GM12874 (cell line): ENCODE measurements around the gene ZMYND12.

Source experiments
- TF ChIP-seq, protein P1 (sequence below): IDR thresholded peaks from 2 replicates; pipeline ENCODE4 v1.5.1; 2011; ENCODE audit warnings: low read depth, mild to moderate bottlenecking, control low read depth, low read length, moderate library complexity; ENCODE audit not compliant: insufficient read depth

ZMYND12 gene

DNA sequence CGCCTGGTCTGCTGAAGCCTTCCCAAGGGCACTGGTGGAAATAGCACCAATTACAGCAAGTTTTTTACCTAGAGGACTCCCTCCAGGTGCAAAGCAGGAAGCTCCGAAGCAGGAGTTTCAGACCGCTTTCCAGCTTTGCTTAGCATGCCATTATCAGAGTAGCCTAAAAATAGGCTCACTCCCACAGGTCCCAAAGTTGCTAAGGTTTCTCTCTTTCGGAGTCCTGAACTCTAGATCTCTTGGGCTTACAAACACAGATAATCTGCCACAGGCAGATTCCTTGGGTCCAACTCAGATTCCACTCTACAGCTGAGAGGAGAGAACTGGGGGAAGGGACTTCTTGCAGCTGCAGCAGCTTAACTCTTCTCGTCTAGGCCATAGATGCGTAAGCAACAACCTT is 22.5 kb downstream of the ZMYND12 start:
- TF ChIP-seq, protein P1, sequence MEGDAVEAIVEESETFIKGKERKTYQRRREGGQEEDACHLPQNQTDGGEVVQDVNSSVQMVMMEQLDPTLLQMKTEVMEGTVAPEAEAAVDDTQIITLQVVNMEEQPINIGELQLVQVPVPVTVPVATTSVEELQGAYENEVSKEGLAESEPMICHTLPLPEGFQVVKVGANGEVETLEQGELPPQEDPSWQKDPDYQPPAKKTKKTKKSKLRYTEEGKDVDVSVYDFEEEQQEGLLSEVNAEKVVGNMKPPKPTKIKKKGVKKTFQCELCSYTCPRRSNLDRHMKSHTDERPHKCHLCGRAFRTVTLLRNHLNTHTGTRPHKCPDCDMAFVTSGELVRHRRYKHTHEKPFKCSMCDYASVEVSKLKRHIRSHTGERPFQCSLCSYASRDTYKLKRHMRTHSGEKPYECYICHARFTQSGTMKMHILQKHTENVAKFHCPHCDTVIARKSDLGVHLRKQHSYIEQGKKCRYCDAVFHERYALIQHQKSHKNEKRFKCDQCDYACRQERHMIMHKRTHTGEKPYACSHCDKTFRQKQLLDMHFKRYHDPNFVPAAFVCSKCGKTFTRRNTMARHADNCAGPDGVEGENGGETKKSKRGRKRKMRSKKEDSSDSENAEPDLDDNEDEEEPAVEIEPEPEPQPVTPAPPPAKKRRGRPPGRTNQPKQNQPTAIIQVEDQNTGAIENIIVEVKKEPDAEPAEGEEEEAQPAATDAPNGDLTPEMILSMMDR, result no peak

DNA sequence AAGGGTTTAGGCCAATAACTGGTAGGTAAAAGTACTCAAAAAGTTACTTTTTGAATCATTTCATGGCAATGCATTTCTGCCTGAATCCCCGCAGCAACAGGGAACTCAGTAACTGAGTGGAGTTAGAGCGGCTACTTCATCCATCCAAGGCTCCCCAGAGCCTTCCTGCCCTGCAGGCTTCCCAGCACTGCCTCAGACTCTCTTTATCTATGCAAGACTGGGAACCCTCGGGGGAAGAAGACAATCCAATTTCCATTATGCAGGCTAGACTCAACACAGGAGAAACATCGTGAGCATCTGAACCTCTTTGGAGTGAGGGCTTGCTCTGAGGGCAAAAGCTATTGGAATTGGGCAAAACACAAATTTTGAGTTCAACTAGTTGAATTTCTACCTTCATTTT is 23.1 kb downstream of the ZMYND12 start:
- TF ChIP-seq, protein P1, result no peak

DNA sequence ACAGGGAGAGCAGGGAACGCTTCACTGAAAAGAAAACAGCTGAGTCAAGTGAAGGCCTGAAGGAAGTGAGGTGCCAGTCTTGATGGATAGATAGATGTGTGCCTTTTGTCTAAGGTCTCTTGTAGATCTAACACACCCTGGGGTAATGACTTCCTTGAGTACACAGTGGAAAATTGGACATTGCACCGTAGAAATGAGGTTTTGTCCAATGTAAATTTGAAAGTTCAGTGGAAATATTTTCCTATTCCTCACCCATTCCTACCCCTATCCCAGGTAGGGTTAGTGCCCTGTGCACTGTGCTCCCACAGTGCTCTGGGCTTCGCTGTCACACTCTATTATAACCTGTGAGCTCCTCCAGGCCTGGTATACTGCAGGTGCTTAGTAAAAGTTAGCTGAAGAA is 24.3 kb downstream of the ZMYND12 start:
- TF ChIP-seq, protein P1, result no peak

DNA sequence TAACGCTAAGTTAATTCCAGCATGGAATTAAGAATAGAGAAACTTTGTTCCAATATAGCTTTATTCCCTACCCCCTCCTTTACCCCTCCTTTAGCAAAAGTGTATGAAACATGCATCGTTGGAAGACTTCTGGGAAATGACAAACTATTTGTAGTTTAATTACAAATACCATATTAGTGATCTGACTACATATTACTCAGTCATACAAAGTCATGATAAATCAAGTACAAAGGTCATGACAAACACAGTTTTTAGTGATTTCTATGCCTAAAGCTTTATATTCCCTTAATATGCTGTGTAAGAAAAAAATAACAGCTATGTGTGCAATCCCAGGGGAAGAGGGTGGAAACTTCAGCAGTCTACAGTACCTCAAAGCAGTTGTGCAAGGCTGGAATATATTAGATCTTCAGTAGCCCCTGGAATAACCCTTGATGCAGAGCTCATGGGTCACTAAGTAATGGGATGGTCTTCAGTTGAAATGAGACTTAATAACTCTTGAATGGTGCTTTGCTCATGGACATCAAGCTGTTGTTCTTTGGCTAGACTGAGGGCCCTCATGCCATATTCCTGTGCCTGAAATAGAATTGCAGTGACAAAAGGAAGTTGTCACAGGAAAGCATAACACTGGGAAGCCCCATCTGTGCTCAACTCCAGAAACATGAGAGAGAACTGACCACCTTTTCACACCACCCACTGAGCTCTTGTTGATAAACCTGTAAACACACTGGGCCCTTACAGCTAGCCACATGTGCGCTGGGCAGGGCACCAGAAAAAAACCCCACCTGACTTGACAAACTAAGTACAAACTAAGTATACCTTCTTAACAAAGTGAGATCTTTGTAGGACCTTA is 25.3 kb downstream of the ZMYND12 start:
- TF ChIP-seq, protein P1, result no peak

DNA sequence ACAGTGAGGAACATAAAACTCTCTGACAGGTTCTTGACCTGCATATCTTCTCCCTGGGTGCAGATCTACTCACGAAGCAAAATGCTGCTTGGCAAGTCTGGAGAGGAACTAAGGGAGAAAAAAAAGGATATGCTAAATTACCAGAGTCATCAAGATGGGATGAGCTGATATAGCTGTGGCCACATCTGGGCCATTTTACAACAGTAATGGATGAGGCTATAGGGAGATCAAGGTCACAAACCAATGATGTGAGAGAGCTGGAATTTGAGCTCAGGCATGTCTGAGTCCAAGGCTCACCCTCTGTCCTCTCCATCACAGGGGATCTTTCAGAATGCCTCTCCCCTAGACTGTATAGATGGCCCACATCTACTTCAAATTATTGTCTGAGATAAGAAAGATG is 26.2 kb downstream of the ZMYND12 start:
- TF ChIP-seq, protein P1, result no peak

DNA sequence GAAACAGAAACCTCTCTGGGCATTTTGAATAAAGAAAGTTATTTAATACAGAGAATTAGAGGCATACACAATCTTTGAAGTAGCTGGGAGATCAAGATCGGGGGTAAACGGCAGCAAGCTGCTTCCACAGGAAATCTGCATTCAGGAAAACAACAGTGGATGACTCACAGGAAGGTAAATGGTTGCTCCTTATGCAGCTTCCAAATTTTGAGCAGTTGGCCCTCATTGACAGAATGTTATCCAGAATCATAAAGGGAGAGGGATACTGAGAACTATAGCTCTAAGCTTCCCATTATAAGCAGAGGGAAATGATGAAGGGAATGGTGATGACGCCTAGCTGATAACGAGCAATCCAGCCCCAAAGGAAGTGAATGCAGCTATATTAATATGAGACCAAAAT is 28.6 kb downstream of the ZMYND12 start:
- TF ChIP-seq, protein P1, result no peak

DNA sequence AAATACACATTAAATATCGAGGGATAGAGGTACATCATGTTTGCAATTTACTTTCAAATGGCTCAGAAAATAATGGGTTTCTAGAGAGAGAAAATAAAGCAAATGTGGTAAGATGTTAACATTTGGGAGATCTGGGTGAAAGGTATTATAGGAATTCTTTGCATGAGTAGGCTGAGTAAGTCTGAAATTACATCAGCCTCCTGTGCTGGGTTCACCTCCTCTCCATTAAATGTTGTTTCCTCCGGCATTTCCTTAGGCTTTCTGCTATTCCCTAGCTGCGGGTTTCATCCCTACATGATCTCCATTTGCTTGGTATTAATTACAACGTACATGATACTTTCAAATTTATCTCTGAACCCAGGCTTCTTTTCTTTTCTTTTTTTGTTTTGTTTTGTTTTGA is 31.6 kb downstream of the ZMYND12 start:
- TF ChIP-seq, protein P1, result no peak

DNA sequence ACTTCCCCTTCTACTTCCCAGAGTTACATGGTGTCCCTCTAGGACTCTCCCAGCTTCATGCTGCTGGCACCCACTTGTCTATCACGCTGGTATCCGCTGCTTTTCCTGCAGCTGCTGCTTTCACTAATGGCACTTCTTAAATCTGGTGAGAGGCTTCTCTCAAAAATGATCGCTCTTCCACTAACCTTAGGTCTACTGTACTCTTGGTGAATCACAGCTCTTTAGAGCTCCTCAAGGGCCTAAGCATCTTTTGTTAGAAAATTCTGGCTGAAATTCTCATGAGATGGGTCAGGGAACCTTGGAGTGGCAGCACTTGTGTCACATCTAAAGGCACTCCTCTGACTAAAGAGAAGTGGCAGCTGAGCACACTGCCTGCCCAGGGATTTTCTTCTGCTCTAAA is 32.1 kb downstream of the ZMYND12 start:
- TF ChIP-seq, protein P1, result no peak
